GM19193 (cell line): ENCODE data around the gene DUSP2.

Experiments
- POLR2A ChIP-seq: IDR thresholded peaks from 4 replicates; pipeline ENCODE4 v1.6.1; 2011; ENCODE audit not compliant: insufficient read depth, insufficient read length; ENCODE audit errors: extremely low read depth

The DUSP2 gene

GRCh38 chr2:96098900-96099590 lies 46.2 kb downstream of the DUSP2 start:
- no peak for TF ChIP-seq POLR2A

- TF ChIP-seq POLR2A: no peak
These were observed 47.1 kb downstream of the DUSP2 start for GRCh38 chr2:96097951-96098823.

DNA sequence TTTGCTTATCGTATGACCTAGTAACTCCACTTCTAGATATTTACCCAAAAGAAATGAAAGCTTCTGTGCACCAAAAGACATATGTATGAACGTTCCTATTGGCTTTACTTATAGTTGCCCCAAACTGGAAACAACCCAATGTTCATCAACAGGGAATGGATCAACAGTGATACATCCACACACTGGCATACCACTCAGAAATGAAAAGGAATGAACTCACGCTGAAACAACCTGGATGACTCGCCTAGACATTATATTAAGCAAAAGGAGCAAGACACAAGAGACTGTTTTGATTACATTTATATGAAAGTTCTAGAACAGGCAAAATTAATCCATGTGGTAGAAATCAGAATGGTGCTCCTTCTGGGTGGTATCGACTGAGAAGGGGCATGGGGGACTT lies 47.8 kb downstream of the DUSP2 start:
- TF ChIP-seq POLR2A: no peak

DNA sequence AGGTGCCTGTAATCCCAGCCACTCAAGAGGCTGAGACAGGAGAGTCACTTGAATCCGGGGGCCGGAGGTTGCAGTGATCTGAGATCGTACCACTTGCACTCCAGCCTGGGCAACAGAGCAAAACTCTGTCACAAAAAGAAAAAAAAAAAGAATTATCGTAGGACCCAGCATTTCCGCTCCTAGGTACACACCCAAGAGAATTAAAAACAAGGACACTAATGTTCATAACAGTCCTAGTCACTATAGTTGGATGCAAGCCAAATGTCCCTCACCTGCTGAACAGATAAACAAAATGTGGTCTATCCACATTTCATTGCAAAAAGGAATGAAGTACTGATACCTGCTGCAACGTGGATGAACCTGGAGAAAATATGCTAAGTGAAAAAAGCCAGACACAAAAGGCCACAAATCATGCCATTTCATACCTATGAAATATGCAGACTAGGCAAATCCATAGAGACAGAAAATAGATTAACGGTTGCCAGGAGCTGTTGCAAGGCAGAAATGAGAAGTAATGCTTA lies 50.1 kb downstream of the DUSP2 start:
- no peak for TF ChIP-seq POLR2A

GRCh38 chr2:96093528-96093927 lies 51.7 kb downstream of the DUSP2 start:
- TF ChIP-seq POLR2A: no peak
